Stimulated activated CD8-positive, alpha-beta memory T cell treated with anti-CD3 and anti-CD28 coated beads, Interleukin-7, amount 100 ng/mL, for 24 hours (primary cell): Measurements from ENCODE around the gene MIA3.
"Not testable (repeated sequence)": the region's sequence is repeated elsewhere in the genome, so short reads cannot be mapped to it uniquely, and the experiment has no call there.

Source experiments
- DNase-seq: peaks from one replicate; pipeline ENCODE4 v3.0.0-alpha.2; 2020; ENCODE audit warnings: low read depth

MIA3 gene

DNA sequence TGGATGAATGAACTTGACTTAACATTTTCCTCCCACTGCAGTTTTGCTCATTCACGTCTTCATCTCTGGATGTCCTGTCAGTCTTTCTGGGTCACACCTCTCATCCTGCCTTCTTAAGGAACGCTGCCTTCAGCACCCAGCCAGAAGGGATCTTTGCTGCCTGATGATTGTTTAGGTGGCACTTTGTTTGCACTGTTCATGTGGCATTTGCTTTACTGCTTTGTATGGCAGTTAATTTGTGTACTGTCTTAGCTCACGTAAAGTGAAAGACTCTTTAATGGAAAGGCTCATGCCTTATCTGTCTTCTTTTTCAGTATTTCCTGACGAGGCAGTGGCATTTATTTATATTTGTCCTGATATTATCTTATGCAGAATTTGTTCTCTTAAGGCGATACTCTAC, 4.9 kb downstream of the MIA3 start:
- DNase-seq = no peak

DNA sequence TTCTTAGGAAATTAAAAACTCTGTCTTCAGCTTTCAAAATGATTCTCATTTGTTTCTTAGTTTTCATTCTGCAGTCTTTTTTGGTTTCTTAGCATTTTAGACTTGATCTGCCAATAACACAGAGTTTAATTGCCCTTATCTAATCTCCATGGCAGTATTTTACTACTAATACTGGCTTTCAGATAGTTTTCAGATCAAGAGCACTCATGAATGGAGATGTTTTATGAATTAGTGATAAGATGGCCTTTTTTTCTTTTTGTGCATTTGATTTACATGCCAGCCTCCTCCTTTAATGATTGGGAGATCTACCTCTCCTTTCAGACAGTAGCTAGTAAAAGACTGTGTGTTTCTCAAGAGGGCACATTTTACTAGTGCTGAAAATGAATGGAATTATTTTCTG, 5.6 kb downstream of the MIA3 start:
- no peak for DNase-seq

DNA sequence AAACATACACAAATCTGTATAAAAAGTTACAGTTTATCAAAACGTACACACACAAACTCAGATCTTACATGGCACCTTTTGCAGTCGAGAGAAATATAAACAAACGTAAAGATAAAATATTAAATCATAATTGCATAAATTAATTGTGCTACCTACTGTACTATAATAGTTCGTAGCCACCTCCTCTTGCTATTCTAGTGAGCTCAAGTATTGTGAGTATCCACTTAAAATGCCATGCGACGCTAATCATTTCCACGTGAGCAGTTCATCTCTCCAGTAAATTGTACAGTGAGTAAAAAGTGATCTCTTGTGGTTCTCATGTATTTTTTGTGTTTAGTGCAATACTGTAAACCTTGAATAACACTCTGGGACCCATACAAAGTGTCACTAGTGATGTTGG, 6.3 kb downstream of the MIA3 start:
- no peak for DNase-seq

DNA sequence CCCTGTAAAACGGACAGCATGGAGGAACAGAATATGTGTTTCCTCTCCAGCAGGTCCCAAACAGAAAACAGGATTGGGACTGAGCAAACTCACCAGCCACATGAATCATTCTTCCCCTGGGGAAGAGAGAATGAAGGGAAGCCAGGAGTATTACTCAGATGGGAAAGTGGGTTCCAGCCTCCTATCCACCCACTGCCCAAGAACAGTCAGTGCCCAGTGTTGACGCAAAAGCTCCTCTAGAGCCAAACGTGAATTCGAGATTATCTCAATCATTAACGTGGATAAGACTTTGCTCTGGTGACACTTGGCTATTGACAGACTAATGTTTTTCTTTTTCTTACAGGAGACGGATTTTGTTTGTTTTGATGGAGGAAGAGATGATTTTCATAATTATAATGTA, 9.3 kb downstream of the MIA3 start:
- DNase-seq = no peak

DNA sequence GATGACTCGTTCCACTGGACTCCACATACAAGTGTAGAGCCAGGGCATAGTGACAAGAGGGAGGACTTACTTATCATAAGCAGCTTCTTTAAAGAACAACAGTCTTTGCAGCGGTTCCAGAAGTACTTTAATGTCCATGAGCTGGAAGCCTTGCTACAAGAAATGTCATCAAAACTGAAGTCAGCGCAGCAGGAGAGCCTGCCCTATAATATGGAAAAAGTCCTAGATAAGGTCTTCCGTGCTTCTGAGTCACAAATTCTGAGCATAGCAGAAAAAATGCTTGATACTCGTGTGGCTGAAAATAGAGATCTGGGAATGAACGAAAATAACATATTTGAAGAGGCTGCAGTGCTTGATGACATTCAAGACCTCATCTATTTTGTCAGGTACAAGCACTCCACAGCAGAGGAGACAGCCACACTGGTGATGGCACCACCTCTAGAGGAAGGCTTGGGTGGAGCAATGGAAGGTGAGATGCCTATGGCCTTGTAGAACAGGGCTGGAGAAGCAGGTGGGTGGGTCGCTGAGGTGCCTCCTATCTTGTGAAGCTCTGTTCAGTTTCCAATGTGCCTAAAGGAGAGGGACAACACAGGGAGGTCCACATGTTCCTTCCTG, 12.1 kb downstream of the MIA3 start:
- DNase-seq = no peak

DNA sequence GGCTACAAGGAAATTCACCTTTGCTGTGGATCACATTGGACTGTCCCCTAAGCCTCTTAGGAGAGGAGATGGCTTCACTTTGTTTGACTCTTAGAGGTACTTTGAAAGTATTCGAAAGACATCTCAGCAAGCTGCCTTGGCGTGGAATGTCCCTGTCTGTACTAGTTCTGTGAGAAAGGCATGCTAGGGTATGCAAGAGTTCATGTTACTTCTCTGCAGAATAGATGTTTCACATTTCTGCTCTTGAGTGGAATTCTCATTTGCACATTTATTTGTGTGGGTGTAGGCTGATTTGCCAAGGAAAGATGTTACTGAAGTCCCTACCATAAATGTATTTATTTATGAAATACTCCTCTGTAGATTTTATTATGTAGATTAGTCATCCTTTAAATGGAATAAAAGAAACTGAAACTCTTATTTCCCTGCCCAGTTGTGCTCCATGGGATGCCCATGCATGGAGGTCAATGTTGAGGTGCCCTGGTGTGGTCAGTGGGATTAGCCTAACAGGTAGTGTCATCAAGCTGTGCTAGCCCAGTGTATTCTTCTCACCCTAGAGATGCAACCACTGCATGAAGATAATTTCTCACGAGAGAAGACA, 13.8 kb downstream of the MIA3 start:
- no peak for DNase-seq

DNA sequence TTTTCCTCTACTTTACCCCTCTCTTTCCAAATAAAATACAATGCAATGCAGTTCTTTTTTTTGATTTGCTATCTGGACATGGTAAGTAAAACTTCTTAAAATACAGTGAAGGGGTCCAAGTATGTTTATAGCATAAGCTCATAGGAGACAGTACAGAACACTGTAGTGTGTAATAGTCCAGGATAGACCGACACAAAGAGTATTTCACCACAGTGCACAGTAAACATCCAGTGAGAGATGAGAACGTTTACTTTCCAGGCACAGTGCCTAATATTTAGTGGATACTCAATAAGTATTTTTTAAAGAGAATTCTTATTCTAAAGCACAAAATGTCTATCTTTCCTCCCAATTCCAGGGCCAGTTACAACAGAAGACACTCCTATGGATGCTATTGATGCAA, 14.9 kb downstream of the MIA3 start:
- DNase-seq = no peak

DNA sequence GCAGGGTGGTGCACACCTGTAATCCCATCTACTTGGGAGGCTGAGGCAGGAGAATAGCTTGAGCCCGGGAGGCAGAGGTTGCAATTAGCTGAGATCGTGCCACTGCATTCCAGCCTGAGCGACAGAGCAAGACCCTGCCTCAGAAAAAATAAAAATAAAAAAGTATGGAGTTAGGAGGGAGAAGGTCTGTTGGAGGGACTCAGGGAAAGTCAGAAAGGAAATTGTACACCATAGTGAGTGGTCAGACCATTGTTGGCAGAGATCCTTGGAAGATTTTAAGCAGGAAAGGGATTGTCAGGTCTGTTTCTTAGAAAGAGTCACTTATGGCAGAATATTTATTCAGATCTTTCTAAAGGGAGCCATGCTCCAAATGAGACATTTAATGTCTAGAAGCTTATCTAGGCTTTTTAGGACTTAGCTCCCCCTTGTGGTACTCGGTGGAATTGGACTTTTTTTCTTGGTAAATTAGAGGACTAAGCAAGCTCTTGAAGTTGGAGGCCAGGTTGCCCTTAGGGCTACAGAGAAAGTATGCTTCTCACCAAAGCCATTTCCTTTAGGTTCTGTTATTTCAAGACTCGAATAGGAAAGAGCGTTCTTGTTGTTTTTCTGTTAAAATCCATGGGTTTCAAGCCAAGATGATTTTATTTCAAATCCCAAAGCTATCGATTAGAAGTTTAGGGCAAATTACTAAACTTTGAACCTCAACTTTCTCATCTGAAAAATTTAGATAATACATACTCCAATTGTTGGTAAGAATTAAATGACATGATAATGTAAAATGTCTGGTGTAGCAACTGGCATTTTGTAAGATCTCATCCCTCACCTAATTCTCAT, 16.5 kb downstream of the MIA3 start:
- no peak for DNase-seq

DNA sequence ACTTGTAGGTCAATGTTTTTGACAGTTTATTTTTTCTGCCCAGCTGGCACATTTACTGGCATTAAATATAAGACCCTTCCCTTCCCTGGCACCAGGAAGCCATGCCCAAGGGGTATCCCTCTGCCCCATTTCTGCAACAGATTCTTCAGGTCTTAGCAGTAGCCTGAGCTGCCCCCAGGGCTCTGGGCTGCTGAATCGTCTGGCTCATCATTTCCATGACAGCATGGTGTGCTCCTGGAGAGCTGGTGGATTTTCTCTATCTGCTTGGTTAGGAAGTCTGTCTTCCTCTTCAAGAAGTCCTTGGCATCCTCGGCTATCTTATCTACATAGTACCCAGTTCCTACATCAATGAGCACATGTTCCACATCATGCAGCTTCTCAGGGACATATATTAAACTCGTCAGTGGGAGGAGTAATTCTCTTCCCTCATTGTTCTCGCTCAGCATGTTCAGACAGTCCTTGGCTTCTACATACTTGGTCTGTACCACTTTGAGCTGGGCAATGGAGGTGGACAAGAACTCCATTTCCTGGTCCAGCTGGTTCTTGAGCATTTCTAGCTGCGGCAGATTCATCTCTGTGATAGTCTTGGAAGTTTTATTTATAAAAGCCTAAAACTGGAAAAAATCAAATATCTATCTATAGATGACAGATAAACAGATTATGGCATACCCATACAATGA, 23.5 kb downstream of the MIA3 start:
- no peak for DNase-seq

DNA sequence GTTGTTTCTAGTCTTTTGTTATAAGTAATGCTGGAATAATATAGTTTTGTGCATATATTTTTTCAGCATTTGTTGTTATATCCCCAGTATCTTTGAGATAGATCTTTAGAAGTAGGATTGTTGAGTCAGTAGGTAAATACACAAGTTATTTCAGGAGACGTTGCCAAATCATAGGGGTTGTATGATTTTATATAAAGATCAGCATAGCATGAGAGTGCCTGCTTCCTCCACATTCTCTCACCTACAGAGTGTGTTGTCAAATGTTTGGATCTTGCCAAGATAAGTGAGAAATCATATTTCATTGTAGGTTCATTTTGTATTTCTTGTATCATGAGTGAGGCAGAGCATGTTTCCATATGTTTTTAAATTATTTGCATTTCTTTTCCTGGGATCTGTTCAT, 24.6 kb downstream of the MIA3 start:
- no peak for DNase-seq

DNA sequence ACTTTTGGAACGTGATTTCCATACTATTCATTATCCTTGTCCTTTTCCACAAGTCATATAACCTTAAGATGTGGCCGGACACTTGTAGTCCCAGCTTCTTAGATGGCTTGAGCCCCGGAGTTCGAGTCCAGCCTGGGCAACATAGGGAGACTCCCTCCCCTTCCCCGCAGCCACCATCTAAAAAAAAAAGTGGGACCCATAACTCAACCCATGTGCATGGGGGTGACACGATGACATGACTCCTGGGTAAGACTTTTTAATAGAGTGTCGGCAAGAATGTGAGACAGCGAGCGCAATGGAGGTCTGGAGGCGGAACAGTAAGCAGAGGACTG, 25.7 kb downstream of the MIA3 start:
- DNase-seq = no peak

DNA sequence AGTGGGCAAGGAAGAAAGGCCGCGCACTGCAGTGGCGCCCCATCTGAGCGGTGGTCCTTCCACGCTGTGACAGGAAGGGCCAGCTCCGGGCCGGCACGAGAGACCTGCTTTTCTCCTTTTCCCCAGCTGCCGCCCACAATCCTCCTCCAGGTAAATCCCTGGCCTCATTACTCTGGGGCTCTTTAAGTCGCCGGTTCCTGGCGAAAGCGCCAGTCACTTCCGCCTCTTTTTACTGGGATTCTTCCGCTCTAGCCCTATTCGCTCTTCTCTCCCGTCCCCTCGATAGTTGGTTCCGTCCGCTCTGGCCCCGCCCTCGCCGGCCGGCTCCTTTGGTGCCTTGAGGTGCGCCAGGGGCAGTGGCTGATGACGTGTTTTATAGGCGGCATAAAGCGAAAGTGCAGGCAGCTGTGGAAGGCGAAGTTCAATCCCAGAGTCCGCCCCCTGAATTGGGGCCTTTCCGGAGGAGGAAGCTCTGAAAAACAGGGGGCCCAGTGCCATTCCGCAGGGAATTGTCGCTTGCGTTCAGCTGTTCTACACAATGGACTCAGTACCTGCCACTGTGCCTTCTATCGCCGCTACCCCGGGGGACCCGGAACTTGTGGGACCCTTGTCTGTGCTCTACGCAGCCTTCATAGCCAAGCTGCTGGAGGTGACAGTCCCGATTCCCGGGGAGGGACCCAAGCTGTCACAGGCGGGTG, 26.2 kb downstream of the MIA3 start:
- peak; percentile 93 for DNase-seq

DNA sequence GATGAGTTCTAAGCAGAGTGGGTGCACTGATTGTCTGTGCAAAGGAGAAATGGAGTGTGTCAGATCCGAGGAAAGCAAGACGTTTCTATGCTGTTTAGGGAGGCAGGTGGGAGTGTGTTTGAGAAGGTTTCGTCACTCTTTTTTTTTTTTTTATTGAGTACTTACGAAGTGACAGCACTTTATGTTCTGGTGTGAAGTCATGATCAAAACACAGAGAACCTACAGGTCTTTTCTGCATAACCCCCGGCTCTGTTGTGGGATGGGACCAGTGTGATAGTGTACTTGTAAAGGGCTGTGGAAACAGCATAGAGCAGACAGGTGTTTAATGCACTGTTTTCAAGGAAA, 26.7 kb downstream of the MIA3 start:
- no peak for DNase-seq

DNA sequence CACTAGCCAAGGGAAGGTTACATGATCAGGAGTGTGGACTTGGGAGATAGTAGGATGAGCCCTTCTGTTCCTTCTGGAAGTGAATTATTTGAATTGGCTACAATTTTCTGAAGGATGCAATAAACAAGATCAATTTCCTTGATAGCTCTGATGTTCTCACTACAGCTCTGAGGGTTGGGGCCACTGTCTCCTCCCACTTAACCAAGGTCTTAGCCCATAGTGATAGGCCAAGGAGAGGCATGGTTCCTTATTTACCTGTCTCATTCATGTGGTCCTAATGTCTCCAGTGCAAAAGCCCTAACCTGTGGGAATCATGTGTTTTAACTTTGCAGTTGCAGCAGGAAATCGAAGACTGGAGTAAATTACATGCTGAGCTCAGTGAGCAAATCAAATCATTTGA, 34.8 kb downstream of the MIA3 start:
- no peak for DNase-seq

DNA sequence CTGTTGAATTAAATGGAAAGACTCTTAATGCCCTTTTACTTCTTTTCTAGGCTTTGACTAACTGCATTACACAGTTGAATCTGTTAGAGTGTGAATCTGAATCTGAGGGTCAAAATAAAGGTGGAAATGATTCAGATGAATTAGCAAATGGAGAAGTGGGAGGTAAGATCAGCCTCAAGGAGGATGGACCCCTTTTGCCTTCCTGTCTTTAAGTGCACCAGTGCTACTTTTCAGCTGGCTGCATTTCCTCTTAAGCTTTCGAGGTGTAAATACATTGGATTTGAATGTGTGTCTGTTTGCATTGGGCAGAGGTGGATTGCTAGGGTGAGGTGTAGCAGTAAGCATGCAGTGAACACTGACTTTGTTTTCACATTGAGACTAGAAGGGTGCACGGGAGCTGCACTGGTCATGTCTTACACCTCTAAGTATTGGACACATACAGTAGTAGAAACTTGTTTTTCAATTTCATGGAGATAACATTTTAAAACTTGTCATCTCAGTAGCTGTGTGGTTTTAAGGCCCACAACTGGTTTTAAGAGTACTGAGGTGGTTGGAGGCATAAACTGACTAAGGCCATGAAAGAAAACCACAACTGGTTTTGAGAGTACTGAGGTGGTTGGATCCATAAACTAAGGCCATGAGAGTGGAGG, 35.4 kb downstream of the MIA3 start:
- no peak for DNase-seq

DNA sequence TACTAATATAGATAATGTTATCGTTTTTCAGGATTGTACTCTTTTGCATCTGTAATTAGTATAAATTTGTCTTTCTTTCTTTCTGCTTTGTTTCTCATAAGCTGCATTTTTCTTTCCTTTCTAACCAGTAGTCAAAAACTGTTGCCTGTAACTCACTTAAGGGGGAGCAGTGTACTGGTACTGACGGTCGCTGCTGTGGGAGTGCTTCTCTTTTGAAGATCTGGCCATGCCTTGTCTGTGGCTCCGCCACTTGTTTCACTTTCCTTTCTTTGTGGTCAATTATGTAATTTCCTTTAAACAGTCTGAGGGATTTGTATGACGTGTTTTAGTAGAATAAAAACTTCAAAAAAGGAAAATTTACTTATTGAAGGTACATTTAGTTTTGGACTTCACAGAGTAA, 37.0 kb downstream of the MIA3 start:
- no peak for DNase-seq

DNA sequence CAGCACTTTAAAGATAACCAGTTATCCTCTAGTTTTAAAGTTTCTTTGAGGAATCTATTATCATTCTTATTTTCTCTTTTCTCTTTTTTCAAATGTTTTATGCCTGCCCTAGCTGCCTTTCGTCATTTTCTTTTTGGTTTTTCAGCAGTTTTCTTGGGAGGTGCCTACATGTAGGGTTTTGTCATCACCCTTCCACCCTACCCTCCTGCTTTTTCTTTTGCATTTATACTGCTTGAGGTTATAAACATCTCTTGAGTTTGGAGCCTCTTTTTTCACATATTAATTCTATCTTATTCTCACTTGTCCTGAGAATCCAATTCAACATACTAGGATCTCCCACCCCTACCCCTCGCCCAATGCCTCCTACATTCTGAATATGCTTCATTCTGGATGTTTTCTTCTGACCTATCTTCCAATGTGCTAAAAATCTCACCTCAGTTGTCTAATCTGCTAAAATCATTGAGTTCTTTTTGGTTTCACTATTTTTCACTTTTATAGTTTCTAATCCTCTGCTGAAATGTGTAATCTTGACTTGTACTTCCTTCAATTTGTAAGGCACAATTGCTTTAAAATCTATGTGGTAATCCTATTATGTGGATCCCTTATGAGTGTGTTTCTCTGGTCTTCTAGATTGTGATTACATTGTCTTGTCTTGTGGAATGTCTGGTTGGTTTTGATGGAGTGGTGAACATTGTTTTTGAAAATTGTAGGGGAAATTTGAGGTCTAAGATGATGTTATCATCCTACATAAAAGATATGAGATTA, 38.7 kb downstream of the MIA3 start:
- DNase-seq = no peak

DNA sequence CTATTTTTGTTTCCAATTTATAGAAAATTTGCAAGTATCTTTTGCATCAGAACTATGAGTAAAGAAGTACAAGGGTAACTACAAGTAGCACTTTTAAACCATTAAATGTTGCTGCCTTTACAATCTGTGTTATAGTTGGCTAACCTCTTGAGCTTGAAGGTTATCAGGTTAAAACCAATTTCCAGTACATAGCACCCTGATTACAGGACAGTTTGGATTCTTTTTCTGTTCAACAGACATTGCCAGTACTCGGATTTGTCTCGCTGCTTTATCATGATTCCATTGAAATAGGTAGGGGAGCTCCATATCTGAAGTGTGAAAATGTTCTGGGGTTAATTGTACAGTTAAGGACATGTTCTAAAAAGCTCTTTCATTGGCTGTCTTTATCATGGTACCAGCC, 40.0 kb downstream of the MIA3 start:
- no peak for DNase-seq

DNA sequence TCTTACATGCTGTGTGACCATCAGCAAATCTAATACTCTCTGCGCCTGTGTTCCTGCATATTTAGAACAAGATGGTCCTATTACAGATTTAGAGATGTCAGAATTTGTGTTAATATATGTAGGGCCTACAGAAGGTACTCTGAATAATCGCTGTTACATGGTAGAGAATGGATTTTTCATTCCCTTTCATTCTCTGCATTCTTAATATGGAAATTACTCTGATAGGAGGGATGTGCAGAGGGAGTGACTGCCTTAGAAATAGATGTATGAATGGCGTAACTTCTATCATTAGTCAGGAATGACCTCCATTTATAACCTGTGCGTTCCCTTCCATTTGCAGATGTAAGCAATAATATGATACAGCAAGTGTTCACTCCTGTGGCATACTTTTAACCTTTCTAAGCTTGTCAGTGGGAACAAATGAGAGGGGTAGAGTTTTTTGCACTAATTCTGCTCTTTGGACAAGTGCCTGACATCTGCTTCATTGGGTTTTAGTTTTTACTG, 45.6 kb downstream of the MIA3 start:
- DNase-seq = no peak

DNA sequence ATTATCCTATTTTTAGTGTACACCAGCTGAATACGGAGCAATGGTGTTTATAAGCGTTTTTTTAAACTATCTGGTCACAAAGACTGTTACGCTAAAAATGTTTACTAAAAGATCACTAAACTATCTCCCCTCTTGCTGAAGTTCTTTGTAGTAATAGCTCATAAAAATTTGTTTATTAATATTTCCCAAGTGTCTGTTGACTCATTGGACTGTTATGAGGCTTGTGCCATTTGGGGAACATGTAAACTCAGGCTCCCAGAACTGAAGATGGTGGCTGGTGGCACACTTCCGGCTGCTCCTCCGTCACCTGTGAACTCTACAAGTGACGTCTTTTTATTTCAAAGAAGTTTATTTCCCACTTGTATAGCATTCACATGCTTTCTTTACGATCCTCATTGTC, 48.1 kb downstream of the MIA3 start:
- DNase-seq = no peak

DNA sequence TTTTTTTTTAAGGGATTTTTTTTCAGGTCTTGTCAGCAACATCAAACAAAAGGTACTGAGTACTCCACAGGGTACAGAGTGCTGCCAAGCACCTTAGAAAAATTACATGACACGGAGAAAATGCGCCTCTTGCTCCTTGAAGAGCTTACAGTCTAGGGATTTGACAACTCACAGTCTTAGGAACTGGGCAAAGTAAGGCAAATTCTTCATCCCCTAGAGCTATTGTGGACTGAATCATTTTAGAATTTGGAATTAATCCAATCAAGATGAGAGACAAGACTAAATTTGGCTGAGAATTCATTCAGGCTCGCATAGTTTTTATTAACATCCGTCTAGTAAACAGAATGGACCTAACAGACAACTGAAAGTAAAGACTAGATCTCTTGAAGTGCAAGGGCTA, 50.3 kb downstream of the MIA3 start:
- DNase-seq = not testable (repeated sequence)
